Measurements from ENCODE around the gene KRT79. TPM values are rescaled to one million over a fixed set of nuclear protein-coding genes. Genes with fewer than 3 reads are reported as not detected.
A peak's percentile ranks its signal among the peaks of the same experiment; 100 is the strongest.

Gene KRT79
- total and polyA plus RNA-seq, 9 of the 15 experiments (the other 6 are each of a cell fraction or from before 2014, with no cell fraction given): 0.03 to 2.3 (median 0.23) TPM; not detected in 2

DNA sequence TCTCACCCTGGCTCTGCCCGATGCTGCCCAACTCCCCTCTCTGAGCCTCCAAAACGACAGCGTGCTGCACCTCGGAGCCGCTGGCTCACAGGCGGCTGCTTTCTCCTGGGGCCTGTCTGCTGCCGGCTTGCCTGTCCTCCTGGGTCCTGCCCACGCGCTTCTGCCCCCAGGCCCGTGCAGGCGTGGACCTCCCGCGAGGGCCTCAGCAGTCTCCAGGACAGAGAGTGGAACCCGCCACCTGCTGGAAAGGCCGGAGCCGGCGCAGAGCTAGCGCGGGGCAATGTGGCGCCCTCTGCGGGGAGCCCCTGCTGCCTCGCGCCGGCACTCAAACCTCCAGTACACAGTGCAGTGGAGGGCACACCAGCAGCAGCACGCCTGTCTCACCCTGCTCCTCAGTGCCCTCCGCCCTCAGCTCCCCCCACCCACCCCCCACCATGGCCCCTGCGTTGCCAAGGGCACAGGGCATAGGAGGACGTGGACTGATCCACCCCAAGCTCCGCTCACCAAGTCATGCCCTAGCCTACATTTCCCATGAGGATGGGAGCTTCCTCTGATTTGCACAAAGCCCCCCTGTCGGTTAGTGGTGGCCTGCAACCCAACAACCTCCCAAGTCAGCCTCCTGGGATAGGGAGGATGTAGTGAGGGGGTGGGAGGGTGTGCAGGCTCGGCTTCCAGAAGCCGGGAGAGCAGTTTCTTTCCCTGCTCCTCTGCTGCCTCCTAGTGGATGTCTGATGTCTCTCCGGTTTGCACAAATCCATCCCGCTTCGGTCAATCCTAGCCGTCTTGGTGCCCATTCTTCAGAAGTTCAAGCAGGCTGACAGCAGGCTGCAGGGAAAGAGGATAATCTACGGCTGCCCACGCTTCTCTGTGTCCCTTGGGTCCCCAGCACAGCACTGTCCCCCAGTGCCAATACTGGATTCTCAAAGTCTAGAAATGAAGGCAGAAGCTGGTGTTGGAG lies 45.6 kb upstream of the KRT79 start (continued):
- TF ChIP-seq, protein P1, sequence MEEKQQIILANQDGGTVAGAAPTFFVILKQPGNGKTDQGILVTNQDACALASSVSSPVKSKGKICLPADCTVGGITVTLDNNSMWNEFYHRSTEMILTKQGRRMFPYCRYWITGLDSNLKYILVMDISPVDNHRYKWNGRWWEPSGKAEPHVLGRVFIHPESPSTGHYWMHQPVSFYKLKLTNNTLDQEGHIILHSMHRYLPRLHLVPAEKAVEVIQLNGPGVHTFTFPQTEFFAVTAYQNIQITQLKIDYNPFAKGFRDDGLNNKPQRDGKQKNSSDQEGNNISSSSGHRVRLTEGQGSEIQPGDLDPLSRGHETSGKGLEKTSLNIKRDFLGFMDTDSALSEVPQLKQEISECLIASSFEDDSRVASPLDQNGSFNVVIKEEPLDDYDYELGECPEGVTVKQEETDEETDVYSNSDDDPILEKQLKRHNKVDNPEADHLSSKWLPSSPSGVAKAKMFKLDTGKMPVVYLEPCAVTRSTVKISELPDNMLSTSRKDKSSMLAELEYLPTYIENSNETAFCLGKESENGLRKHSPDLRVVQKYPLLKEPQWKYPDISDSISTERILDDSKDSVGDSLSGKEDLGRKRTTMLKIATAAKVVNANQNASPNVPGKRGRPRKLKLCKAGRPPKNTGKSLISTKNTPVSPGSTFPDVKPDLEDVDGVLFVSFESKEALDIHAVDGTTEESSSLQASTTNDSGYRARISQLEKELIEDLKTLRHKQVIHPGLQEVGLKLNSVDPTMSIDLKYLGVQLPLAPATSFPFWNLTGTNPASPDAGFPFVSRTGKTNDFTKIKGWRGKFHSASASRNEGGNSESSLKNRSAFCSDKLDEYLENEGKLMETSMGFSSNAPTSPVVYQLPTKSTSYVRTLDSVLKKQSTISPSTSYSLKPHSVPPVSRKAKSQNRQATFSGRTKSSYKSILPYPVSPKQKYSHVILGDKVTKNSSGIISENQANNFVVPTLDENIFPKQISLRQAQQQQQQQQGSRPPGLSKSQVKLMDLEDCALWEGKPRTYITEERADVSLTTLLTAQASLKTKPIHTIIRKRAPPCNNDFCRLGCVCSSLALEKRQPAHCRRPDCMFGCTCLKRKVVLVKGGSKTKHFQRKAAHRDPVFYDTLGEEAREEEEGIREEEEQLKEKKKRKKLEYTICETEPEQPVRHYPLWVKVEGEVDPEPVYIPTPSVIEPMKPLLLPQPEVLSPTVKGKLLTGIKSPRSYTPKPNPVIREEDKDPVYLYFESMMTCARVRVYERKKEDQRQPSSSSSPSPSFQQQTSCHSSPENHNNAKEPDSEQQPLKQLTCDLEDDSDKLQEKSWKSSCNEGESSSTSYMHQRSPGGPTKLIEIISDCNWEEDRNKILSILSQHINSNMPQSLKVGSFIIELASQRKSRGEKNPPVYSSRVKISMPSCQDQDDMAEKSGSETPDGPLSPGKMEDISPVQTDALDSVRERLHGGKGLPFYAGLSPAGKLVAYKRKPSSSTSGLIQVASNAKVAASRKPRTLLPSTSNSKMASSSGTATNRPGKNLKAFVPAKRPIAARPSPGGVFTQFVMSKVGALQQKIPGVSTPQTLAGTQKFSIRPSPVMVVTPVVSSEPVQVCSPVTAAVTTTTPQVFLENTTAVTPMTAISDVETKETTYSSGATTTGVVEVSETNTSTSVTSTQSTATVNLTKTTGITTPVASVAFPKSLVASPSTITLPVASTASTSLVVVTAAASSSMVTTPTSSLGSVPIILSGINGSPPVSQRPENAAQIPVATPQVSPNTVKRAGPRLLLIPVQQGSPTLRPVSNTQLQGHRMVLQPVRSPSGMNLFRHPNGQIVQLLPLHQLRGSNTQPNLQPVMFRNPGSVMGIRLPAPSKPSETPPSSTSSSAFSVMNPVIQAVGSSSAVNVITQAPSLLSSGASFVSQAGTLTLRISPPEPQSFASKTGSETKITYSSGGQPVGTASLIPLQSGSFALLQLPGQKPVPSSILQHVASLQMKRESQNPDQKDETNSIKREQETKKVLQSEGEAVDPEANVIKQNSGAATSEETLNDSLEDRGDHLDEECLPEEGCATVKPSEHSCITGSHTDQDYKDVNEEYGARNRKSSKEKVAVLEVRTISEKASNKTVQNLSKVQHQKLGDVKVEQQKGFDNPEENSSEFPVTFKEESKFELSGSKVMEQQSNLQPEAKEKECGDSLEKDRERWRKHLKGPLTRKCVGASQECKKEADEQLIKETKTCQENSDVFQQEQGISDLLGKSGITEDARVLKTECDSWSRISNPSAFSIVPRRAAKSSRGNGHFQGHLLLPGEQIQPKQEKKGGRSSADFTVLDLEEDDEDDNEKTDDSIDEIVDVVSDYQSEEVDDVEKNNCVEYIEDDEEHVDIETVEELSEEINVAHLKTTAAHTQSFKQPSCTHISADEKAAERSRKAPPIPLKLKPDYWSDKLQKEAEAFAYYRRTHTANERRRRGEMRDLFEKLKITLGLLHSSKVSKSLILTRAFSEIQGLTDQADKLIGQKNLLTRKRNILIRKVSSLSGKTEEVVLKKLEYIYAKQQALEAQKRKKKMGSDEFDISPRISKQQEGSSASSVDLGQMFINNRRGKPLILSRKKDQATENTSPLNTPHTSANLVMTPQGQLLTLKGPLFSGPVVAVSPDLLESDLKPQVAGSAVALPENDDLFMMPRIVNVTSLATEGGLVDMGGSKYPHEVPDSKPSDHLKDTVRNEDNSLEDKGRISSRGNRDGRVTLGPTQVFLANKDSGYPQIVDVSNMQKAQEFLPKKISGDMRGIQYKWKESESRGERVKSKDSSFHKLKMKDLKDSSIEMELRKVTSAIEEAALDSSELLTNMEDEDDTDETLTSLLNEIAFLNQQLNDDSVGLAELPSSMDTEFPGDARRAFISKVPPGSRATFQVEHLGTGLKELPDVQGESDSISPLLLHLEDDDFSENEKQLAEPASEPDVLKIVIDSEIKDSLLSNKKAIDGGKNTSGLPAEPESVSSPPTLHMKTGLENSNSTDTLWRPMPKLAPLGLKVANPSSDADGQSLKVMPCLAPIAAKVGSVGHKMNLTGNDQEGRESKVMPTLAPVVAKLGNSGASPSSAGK (IDR thresholded peaks at IDR 0.05): peak; percentile 89
- TF ChIP-seq, protein P2, sequence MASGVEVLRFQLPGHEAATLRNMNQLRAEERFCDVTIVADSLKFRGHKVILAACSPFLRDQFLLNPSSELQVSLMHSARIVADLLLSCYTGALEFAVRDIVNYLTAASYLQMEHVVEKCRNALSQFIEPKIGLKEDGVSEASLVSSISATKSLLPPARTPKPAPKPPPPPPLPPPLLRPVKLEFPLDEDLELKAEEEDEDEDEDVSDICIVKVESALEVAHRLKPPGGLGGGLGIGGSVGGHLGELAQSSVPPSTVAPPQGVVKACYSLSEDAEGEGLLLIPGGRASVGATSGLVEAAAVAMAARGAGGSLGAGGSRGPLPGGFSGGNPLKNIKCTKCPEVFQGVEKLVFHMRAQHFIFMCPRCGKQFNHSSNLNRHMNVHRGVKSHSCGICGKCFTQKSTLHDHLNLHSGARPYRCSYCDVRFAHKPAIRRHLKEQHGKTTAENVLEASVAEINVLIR (CRISPR knock-in tag; IDR thresholded peaks at IDR 0.05): no peak
- TF ChIP-seq HDGF (IDR thresholded peaks at IDR 0.05) (0 out of 2 replicates have a peak, but pooled peaks have one; percentile 74), ZNF140 (CRISPR knock-in tag; IDR thresholded peaks at IDR 0.05) (no peak), HNRNPUL1 (IDR thresholded peaks at IDR 0.05; ENCODE audit: low read length) (no peak), EP400 (IDR thresholded peaks at IDR 0.05) (peak; percentile 57; the same call in 1 of the 2 replicates), CBX8 (IDR thresholded peaks at IDR 0.05; ENCODE audit: borderline replicate concordance, extremely low read depth, low read depth, low read length, poor library complexity, severe bottlenecking) (no peak), POU5F1 (IDR thresholded peaks at IDR 0.05; ENCODE audit: borderline replicate concordance, low read depth, low read length, partially characterized antibody) (no peak), OTX1 (CRISPR knock-in tag; IDR thresholded peaks at IDR 0.05) (peak; percentile 33; the same call in 1 of the 2 replicates)
- TF ChIP-seq, protein P3, sequence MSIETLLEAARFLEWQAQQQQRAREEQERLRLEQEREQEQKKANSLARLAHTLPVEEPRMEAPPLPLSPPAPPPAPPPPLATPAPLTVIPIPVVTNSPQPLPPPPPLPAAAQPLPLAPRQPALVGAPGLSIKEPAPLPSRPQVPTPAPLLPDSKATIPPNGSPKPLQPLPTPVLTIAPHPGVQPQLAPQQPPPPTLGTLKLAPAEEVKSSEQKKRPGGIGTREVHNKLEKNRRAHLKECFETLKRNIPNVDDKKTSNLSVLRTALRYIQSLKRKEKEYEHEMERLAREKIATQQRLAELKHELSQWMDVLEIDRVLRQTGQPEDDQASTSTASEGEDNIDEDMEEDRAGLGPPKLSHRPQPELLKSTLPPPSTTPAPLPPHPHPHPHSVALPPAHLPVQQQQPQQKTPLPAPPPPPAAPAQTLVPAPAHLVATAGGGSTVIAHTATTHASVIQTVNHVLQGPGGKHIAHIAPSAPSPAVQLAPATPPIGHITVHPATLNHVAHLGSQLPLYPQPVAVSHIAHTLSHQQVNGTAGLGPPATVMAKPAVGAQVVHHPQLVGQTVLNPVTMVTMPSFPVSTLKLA (conservative IDR thresholded peaks at IDR 0.05): peak; percentile 40 to 64

Measured in K562 (cell line).